Osteocyte (in vitro differentiated cells): Measurements from ENCODE around the gene TRMT61A. TPM values are rescaled to one million over a fixed set of nuclear protein-coding genes. Genes with fewer than 3 reads are reported as not detected.
A peak's percentile ranks its signal among the peaks of the same experiment; 100 is the strongest.

Experiments used
- DNase-seq: peaks from one replicate; pipeline ENCODE4 v3.0.0; 2021; ENCODE audit warnings: mixed read lengths; ENCODE audit not compliant: unreplicated experiment; ENCODE audit errors: extremely low spot score
- H3K27ac Mint-ChIP-seq: one replicate; pipeline ENCODE4 v1.8.0; 2021; ENCODE audit warnings: mild to moderate bottlenecking, mixed read lengths; ENCODE audit not compliant: unreplicated experiment
- H3K27me3 Mint-ChIP-seq: one replicate; pipeline ENCODE4 v1.8.0; 2021; ENCODE audit warnings: mixed read lengths; ENCODE audit not compliant: unreplicated experiment
- H3K36me3 Mint-ChIP-seq: one replicate; pipeline ENCODE4 v1.8.0; 2021; ENCODE audit warnings: mixed read lengths; ENCODE audit not compliant: unreplicated experiment
- H3K4me1 Mint-ChIP-seq: one replicate; pipeline ENCODE4 v1.8.0; 2021; ENCODE audit warnings: mixed read lengths; ENCODE audit not compliant: unreplicated experiment
- H3K4me3 Mint-ChIP-seq: one replicate; pipeline ENCODE4 v1.8.0; 2021; ENCODE audit warnings: mild to moderate bottlenecking, moderate library complexity, mixed read lengths; ENCODE audit not compliant: unreplicated experiment
- H3K9me3 Mint-ChIP-seq: one replicate; pipeline ENCODE4 v1.8.0; 2021; ENCODE audit warnings: mixed read lengths; ENCODE audit not compliant: unreplicated experiment
- total RNA-seq: library from RNA; stranded (reverse); gene quantifications from 2 replicates; pipeline ENCODE4 v1.2.1, GENCODE V29; 2021
- TF ChIP-seq, protein P1 (sequence below): fragments of 200-600 bp; sonication (generic); IDR thresholded peaks from 2 replicates; pipeline ENCODE4 v1.5.0; 2021; ENCODE audit warnings: antibody characterized with exemption, mild to moderate bottlenecking, moderate library complexity

The TRMT61A gene
- total RNA-seq, 1 donor from 2014 or later: 11.5 TPM

DNA sequence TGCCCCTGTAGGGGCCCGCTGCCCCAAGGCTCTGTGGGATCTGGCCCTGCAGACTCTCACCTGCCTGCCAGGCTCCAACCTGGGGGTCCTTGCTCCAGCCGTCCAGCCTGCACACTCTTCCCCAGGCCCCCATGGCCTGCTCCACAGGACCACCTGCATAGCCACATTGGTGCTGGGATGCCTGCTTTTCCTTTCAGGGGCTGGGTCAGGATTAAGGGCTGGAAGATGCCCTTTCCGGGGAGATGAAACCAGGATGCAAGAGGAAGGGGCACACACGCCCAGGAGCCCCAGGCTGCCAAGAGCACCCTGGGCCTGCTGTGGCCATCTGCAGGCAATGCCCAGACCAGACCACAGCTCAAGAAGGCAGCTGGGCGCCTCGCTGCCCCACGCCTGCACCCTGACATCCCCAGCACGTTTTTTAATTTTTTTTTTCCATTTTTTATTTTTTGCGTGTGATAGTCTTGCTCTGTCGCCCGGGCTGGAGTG lies 18.5 kb downstream of the TRMT61A start:
- H3K4me1 Mint-ChIP-seq: peaks cover 30% of the 10 kb centered on the region
- H3K27me3 Mint-ChIP-seq: no peaks in the 10 kb centered on the region
- no peaks in the 10 kb centered on the region for H3K36me3 Mint-ChIP-seq
- no peak overlapping the region for H3K4me3 Mint-ChIP-seq
- no peak for DNase-seq
- H3K9me3 Mint-ChIP-seq: no peaks in the 10 kb centered on the region
- H3K27ac Mint-ChIP-seq: no peak overlapping the region
- TF ChIP-seq, protein P1, sequence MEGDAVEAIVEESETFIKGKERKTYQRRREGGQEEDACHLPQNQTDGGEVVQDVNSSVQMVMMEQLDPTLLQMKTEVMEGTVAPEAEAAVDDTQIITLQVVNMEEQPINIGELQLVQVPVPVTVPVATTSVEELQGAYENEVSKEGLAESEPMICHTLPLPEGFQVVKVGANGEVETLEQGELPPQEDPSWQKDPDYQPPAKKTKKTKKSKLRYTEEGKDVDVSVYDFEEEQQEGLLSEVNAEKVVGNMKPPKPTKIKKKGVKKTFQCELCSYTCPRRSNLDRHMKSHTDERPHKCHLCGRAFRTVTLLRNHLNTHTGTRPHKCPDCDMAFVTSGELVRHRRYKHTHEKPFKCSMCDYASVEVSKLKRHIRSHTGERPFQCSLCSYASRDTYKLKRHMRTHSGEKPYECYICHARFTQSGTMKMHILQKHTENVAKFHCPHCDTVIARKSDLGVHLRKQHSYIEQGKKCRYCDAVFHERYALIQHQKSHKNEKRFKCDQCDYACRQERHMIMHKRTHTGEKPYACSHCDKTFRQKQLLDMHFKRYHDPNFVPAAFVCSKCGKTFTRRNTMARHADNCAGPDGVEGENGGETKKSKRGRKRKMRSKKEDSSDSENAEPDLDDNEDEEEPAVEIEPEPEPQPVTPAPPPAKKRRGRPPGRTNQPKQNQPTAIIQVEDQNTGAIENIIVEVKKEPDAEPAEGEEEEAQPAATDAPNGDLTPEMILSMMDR: no peak

DNA sequence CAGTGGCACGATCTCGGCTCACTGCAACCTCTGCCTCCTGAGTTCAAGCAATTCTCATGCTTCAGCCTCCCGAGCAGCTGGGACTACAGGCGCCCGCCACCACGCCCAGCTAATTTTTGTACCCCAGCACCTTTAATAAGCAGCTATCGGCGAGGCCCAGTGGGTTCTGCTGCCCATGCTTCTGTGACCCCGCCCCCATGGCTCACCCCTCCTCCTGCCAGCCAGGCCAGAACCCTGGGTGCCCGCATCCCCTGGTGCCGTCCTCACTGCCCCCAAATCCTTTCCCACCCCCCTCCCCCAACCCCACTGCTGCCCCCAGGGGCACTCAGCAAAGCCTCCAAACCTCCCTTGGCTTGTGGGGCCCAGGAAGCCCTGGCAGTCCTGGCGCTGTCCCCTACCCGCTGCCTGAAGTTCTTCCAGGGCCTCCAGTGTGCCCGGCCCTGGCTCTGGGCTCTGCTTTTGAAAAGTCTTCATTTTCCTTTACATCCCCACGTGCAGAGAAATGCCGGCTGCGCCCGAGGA lies 19.0 kb downstream of the TRMT61A start:
- Mint-ChIP-seq H3K4me1 (peaks cover 30% of the 10 kb centered on the region), H3K9me3 (no peaks in the 10 kb centered on the region), H3K27ac (no peak overlapping the region), H3K36me3 (no peaks in the 10 kb centered on the region), H3K27me3 (no peaks in the 10 kb centered on the region), H3K4me3 (no peak overlapping the region)
- TF ChIP-seq, protein P1: no peak
- no peak for DNase-seq

- no peaks in the 10 kb centered on the region for H3K27me3 Mint-ChIP-seq
- H3K36me3 Mint-ChIP-seq: no peaks in the 10 kb centered on the region
- no peaks in the 10 kb centered on the region for H3K9me3 Mint-ChIP-seq
- H3K4me1 Mint-ChIP-seq: peaks cover 27% of the 10 kb centered on the region
- DNase-seq: no peak
- H3K27ac Mint-ChIP-seq: no peak overlapping the region
- TF ChIP-seq, protein P1: no peak
- no peak overlapping the region for H3K4me3 Mint-ChIP-seq
Measured at GRCh38 chr14:103548463-103549351, 19.7 kb downstream of the TRMT61A start.

GRCh38 chr14:103549361-103550311 lies 20.6 kb downstream of the TRMT61A start:
- H3K4me3 Mint-ChIP-seq: no peak overlapping the region
- no peaks in the 10 kb centered on the region for H3K9me3 Mint-ChIP-seq
- DNase-seq: no peak

More at GRCh38 chr14:103549361-103550311, 20.6 kb downstream of the TRMT61A start:
- TF ChIP-seq, protein P1: no peak
- Mint-ChIP-seq H3K27ac (peak overlapping the region; percentile 44), H3K36me3 (no peaks in the 10 kb centered on the region), H3K27me3 (no peaks in the 10 kb centered on the region), H3K4me1 (peaks cover 27% of the 10 kb centered on the region)
